Heart right ventricle (tissue), 16 donors: Measurements from ENCODE around the gene PXDN. TPM values are rescaled to one million over a fixed set of nuclear protein-coding genes. Genes with fewer than 3 reads are reported as not detected.
A peak's percentile ranks its signal among the peaks of the same experiment; 100 is the strongest.

Experiments used
- ATAC-seq, 8 donors: fragments of 200-7000 bp; cut with Tn5 transposase; one replicate each; pipeline ENCODE4 v1.9.1; 2020; ENCODE audit warnings: mild to moderate bottlenecking in 8 of 8, moderate library complexity in 8 of 8, moderate number of reproducible peaks in 1 of 8
- DNase-seq, 2 donors: peaks; one replicate each; pipeline ENCODE4 v3.0.0-alpha.2; 2020
- H3K27ac ChIP-seq, 10 donors: fragments of 200-600 bp; sonication (generic) in 2 of 10; one replicate each; pipeline versions ENCODE4 v1.5.0 to v1.8.0; 2020 to 2022; ENCODE audit warnings: mild to moderate bottlenecking in 3 of 10
- H3K27me3 ChIP-seq, 7 donors: fragments of 200-600 bp; one replicate each; pipeline ENCODE4 v1.8.0; 2021 to 2022; ENCODE audit warnings: mild to moderate bottlenecking in 2 of 7
- H3K36me3 ChIP-seq, 9 donors: fragments of 200-600 bp; sonication (generic) in 1 of 9; one replicate each; pipeline versions ENCODE4 v1.5.0 to v1.8.0; 2020 to 2022; ENCODE audit warnings: mild to moderate bottlenecking in 2 of 9
- H3K4me1 ChIP-seq, 9 donors: fragments of 200-600 bp; sonication (generic) in 1 of 9; one replicate each; pipeline versions ENCODE4 v1.5.0 to v1.8.0; 2020 to 2022; ENCODE audit warnings: mild to moderate bottlenecking in 4 of 9
- H3K4me3 ChIP-seq, 10 donors: fragments of 200-600 bp; sonication (generic) in 2 of 10; one replicate each; pipeline versions ENCODE4 v1.5.0 to v1.8.0; 2020 to 2022; ENCODE audit warnings: mild to moderate bottlenecking in 7 of 10, moderate library complexity in 2 of 10
- H3K9me3 ChIP-seq, 11 donors: fragments of 200-600 bp in 10 of 11; sonication (generic) in 2 of 11; one replicate each; pipeline versions ENCODE4 v1.5.0 to v1.8.0; 2013 to 2022; ENCODE audit warnings: mild to moderate bottlenecking in 2 of 11, control low read depth in 1 of 11, moderate library complexity in 1 of 11
- CTCF ChIP-seq, 9 donors: fragments of 200-600 bp; sonication (generic) in 2 of 9; IDR thresholded peaks; one replicate each; pipeline versions ENCODE4 v1.5.0 to v1.8.0; 2021 to 2022; ENCODE audit warnings: antibody characterized with exemption in 9 of 9, mild to moderate bottlenecking in 5 of 9, moderate library complexity in 1 of 9
- WGBS, 2 donors: extraction: QIAGEN DNeasy Blood & Tissue Kit; methylation state at CpG; one replicate each; pipeline ENCODE4 v1.1.7; 2013; ENCODE audit warnings: inconsistent platforms in 1 of 2; 5-methylcytosine and 5-hydroxymethylcytosine counted together
- intact Hi-C, 10 donors: fragments of 100-400 bp; cut with DNase I; formaldehyde crosslinking; loops; one replicate each; pipeline versions ENCODE4 v1.11.1 to v1.14.2; 2022
- polyA plus RNA-seq, 2 donors: library from polyadenylated mRNA; stranded (reverse); fragments of 200-250 nt; gene quantifications; one replicate each; pipeline ENCODE4 v1.2.3, GENCODE V29; 2013
- total RNA-seq, 10 donors: library from RNA; stranded (reverse); fragmentation: NEBNext Ultra II Directional in 3 of 10; extraction: Animal tissue kit (Norgen Biotek cat#: 25700) in 3 of 10; gene quantifications; one replicate each; pipeline versions ENCODE4 v1.2.1 to v1.2.4, GENCODE V29; 2021 to 2023
- donor health status: Arrhythmogenic right ventricular cardiomyopathy.
- donor health status: ischemic (EF 13 %, LVEDD 7.1; RV severe dilation, severe dysfunction).
- donor health status: healthy with polysubstance abuse.
- donor health status: DM: no; HTN: yes; CAD: no.
- donor health status: DM: no; HTN: no; CAD: no.
- donor health status: ischemic (EF 25% LVEDD 6.9; RV normal size, moderate dysfunction).
- donor health status: ischemic (EF 25% LVEDD 5.7; RV mildly dilated, moderate dysfunction).
- donor health status: healthy.
- donor health status: DM: yes; HTN: yes; CAD: no.
- donor health status: Ischemic cardiomyopathy.
- donor health status: ischemic (EF 35%, LVEDD 5.7; RV mildly dilated, moderate dysfunction).
- donor health status: nonischemic (EF 11% LVEDD 7.7; RV severe dilation, severe dysfunction).
- donor health status: DM: yes; HTN: yes; CAD: no.
- donor health status: PGD.
- donor health status: ischemic (EF 29% LVEDD 5.4; RV normal size, mild dysfunction).
- donor health status: nonischemic (EF 23%, LVEDD 6.1; RV moderate dilation, normal function).

PXDN gene
- total and polyA plus RNA-seq, 12 donors, result 7.8 to 65.0 (median 18.9) TPM

- Histone ChIP-seq H3K4me1 (peaks cover 5 to 54% (median 41%) of the 10 kb centered on the region in 9 donors), H3K36me3 (no peaks in the 10 kb centered on the region), H3K4me3 (no peak overlapping the region), H3K27ac (peak overlapping the region in 8 of 10 donors; percentile 12 to 84 (median 40)), H3K27me3 (peaks cover 0 to 16% (median 0%) of the 10 kb centered on the region in 7 donors), H3K9me3 (peaks cover 0 to 6% (median 0%) of the 10 kb centered on the region in 11 donors)
- TF ChIP-seq CTCF (IDR thresholded peaks at IDR 0.05), result no peak
- intact Hi-C loops, result loop anchor here in 9 of 10 donors (2.0 to 10.0 kb wide), 9 partner anchors 39 to 223 kb away; partner anchors contain the start of gene PXDN (in 4 of the 9)
- peak in 7 of 8 donors; percentile 7 to 38 (median 9) for ATAC-seq
- peak in 1 of 2 donors; percentile 51 for DNase-seq
- 42 to 45% methylated on average over 15 of the region's 15 CpGs for WGBS, 2 donors
These were observed 150.8 kb downstream of the PXDN start for GRCh38 chr2:1593371-1594122.

GRCh38 chr2:1591978-1592907 is 152.1 kb downstream of the PXDN start:
- DNase-seq, result peak; percentile 76 to 81
- Histone ChIP-seq H3K9me3 (peaks cover 0 to 6% (median 0%) of the 10 kb centered on the region in 11 donors), H3K36me3 (no peaks in the 10 kb centered on the region), H3K27ac (peak overlapping the region; percentile 2 to 84 (median 62)), H3K27me3 (peaks cover 0 to 16% (median 0%) of the 10 kb centered on the region in 7 donors), H3K4me1 (peaks cover 5 to 54% (median 41%) of the 10 kb centered on the region in 9 donors), H3K4me3 (peak overlapping the region in 6 of 10 donors; percentile 27 to 41 (median 31))
- 22 to 24% methylated on average over 28 of the region's 28 CpGs for WGBS, 2 donors
- peak; percentile 45 to 84 (median 69) for TF ChIP-seq CTCF (IDR thresholded peaks at IDR 0.05)
- ATAC-seq, result peak; percentile 73 to 87 (median 84)
- intact Hi-C loops, result loop anchor here (2.0 to 10.0 kb wide), 9 partner anchors 40 to 225 kb away; partner anchors contain the start of gene PXDN (in 4 of the 10)

- intact Hi-C loops, result loop anchor here in 8 of 10 donors (2.0 to 10.0 kb wide), 7 partner anchors 41 to 161 kb away; partner anchors contain the start of gene PXDN (in 3 of the 8)
- Histone ChIP-seq H3K27ac (peak overlapping the region; percentile 2 to 84 (median 62)), H3K9me3 (peaks cover 0 to 6% (median 0%) of the 10 kb centered on the region in 11 donors), H3K4me3 (peak overlapping the region in 7 of 10 donors; percentile 7 to 41 (median 30)), H3K4me1 (peaks cover 5 to 54% (median 41%) of the 10 kb centered on the region in 9 donors), H3K27me3 (peaks cover 0 to 18% (median 0%) of the 10 kb centered on the region in 7 donors), H3K36me3 (no peaks in the 10 kb centered on the region)
- peak in 1 of 2 donors; percentile 43 for DNase-seq
- 31 to 45% methylated on average over 16 of the region's 16 CpGs for WGBS, 2 donors
- ATAC-seq, result peak; percentile 19 to 56 (median 36)
- TF ChIP-seq CTCF (IDR thresholded peaks at IDR 0.05), result no peak
These were observed 152.9 kb downstream of the PXDN start for GRCh38 chr2:1591461-1591770.
